GM12892 (cell line): Measurements from ENCODE around the gene SORBS1.

Experiments
- POLR2A ChIP-seq: IDR thresholded peaks from 2 replicates; pipeline ENCODE4 v1.6.1; 2011; ENCODE audit warnings: low read depth, low read length, control low read depth
- POLR2AphosphoS5 ChIP-seq: IDR thresholded peaks from 2 replicates; pipeline ENCODE4 v1.6.1; 2011; ENCODE audit warnings: low read depth, low read length, control low read depth

DNA sequence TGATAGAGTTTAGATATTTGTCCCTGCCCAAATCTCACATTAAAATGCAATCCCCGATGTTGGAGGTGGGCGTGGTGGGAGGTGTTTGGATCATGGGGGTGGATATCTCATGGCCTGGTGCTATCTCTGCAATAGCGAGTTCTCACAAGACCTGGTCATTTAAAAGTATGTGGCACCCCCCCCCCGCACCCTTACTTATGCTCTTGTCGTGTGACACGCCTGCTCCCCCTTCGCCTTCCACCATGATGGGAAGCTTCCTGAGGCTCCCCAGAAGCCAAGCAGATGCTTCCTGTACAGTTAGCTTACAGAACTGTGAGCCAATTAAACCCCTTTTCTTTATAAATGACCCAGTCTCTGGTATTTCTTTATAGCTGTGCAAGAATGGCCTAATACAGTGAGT lies 118.8 kb downstream of the SORBS1 start:
- no peak for TF ChIP-seq POLR2AphosphoS5
- TF ChIP-seq POLR2A = no peak
